ENCODE measurements around the gene SLC9C1. TPM values are rescaled to one million over a fixed set of nuclear protein-coding genes. Genes with fewer than 3 reads are reported as not detected.

SLC9C1 gene
- total RNA-seq, 1 donor from 2014 or later: 0.42 TPM

DNA sequence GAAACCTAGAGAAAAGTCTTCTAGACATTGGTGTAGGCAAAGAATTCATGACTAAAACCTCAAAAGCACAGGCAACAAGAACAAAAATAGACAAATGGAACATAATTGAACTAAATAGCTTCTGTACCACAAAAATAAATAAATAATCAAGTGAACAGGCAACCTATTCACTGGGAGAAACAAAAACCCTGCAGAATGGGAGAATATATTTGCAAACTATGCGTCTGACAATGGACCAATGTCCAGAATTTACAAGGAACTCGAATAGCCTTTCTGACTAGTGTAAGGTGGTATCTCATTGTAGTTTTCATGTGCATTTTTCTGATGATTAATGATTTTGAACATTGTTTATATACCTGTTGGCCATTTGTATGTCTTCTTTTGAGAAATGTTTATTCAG is 124.0 kb downstream of the SLC9C1 start:
- H3K27me3 Mint-ChIP-seq (ENCODE audit: low read depth): no peaks in the 10 kb centered on the region
- peaks cover 8% of the 10 kb centered on the region for H3K9me3 Mint-ChIP-seq
- DNase-seq (ENCODE audit: low read depth, low spot score): no peak
- TF ChIP-seq, protein P1, sequence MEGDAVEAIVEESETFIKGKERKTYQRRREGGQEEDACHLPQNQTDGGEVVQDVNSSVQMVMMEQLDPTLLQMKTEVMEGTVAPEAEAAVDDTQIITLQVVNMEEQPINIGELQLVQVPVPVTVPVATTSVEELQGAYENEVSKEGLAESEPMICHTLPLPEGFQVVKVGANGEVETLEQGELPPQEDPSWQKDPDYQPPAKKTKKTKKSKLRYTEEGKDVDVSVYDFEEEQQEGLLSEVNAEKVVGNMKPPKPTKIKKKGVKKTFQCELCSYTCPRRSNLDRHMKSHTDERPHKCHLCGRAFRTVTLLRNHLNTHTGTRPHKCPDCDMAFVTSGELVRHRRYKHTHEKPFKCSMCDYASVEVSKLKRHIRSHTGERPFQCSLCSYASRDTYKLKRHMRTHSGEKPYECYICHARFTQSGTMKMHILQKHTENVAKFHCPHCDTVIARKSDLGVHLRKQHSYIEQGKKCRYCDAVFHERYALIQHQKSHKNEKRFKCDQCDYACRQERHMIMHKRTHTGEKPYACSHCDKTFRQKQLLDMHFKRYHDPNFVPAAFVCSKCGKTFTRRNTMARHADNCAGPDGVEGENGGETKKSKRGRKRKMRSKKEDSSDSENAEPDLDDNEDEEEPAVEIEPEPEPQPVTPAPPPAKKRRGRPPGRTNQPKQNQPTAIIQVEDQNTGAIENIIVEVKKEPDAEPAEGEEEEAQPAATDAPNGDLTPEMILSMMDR (conservative IDR thresholded peaks at IDR 0.05): no peak
- no peak overlapping the region for H3K27ac Mint-ChIP-seq (ENCODE audit: unreplicated experiment)
- H3K4me3 Mint-ChIP-seq: no peak overlapping the region
- peaks cover 12% of the 10 kb centered on the region for H3K36me3 Mint-ChIP-seq (ENCODE audit: low read depth)
- H3K4me1 Mint-ChIP-seq: peaks cover 17% of the 10 kb centered on the region

DNA sequence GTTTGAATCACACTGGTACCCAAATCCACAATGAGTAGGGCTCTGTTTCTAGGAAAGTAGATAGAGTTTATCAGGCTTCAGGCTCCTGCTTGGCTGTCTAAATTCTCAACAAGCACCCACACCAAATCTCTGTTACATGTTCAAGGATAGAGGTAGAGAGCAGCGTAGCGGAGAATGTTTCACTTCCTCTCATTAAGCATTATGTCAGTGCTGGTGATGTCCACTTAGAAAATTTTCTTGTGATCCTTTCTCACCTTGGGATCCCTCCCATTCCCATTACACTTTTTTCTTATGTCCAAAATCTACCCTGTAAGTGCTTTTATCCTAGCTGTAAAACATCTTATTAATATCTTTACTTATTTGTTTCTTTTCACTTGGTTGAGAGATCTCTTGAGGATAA is 126.3 kb downstream of the SLC9C1 start:
- no peaks in the 10 kb centered on the region for H3K27me3 Mint-ChIP-seq (ENCODE audit: low read depth)
- no peak for DNase-seq (ENCODE audit: low read depth, low spot score)
- no peak overlapping the region for H3K4me3 Mint-ChIP-seq
- TF ChIP-seq, protein P1 (conservative IDR thresholded peaks at IDR 0.05): no peak
- H3K27ac Mint-ChIP-seq (ENCODE audit: unreplicated experiment): no peak overlapping the region
- H3K36me3 Mint-ChIP-seq (ENCODE audit: low read depth): peaks cover 18% of the 10 kb centered on the region
- H3K9me3 Mint-ChIP-seq: peaks cover 11% of the 10 kb centered on the region
- H3K4me1 Mint-ChIP-seq: peaks cover 17% of the 10 kb centered on the region

GRCh38 chr3:112149136-112149535 is 144.9 kb downstream of the SLC9C1 start:
- Mint-ChIP-seq H3K36me3 (ENCODE audit: low read depth) (peaks cover 49% of the 10 kb centered on the region), H3K4me3 (no peak overlapping the region), H3K27me3 (ENCODE audit: low read depth) (no peaks in the 10 kb centered on the region), H3K4me1 (peaks cover 5% of the 10 kb centered on the region), H3K9me3 (peaks cover 18% of the 10 kb centered on the region), H3K27ac (ENCODE audit: unreplicated experiment) (no peak overlapping the region)
- TF ChIP-seq, protein P1 (conservative IDR thresholded peaks at IDR 0.05): no peak
- DNase-seq (ENCODE audit: low read depth, low spot score): no peak

DNA sequence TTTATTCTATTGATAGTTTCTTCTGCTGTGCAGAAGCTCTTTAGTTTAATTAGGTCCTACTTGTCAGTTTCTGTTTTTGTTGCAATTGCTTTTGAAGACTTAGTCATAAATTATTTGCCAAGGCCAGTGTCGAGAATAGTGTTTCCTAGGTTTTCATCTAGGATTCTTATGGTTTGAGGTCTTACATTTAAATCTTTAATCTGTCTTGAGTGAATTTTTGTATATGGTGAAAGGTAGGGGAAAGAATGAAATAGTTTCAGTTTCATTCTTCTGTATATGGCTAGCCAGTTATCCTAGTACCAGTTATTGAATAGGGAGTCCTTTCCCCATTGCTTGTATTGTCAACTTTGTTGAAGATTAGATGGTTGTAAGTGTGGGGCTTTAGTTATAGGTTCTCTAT is 150.3 kb downstream of the SLC9C1 start:
- Mint-ChIP-seq H3K27me3 (ENCODE audit: low read depth) (no peaks in the 10 kb centered on the region), H3K9me3 (peaks cover 24% of the 10 kb centered on the region), H3K4me3 (no peak overlapping the region), H3K4me1 (peaks cover 5% of the 10 kb centered on the region), H3K36me3 (ENCODE audit: low read depth) (peaks cover 40% of the 10 kb centered on the region), H3K27ac (ENCODE audit: unreplicated experiment) (no peak overlapping the region)
- DNase-seq (ENCODE audit: low read depth, low spot score): no peak
- TF ChIP-seq, protein P1 (conservative IDR thresholded peaks at IDR 0.05): no peak

- Mint-ChIP-seq H3K9me3 (peaks cover 24% of the 10 kb centered on the region), H3K4me3 (no peak overlapping the region), H3K36me3 (ENCODE audit: low read depth) (peaks cover 40% of the 10 kb centered on the region), H3K27ac (ENCODE audit: unreplicated experiment) (no peak overlapping the region), H3K4me1 (peaks cover 5% of the 10 kb centered on the region), H3K27me3 (ENCODE audit: low read depth) (no peaks in the 10 kb centered on the region)
- TF ChIP-seq, protein P1 (conservative IDR thresholded peaks at IDR 0.05): no peak
- no peak for DNase-seq (ENCODE audit: low read depth, low spot score)
These were observed 150.8 kb downstream of the SLC9C1 start for GRCh38 chr3:112143251-112143650.

- Mint-ChIP-seq H3K4me3 (no peak overlapping the region), H3K27me3 (ENCODE audit: low read depth) (no peaks in the 10 kb centered on the region), H3K36me3 (ENCODE audit: low read depth) (peaks cover 24% of the 10 kb centered on the region), H3K27ac (ENCODE audit: unreplicated experiment) (no peak overlapping the region), H3K9me3 (peaks cover 15% of the 10 kb centered on the region), H3K4me1 (peaks cover 23% of the 10 kb centered on the region)
- no peak for DNase-seq (ENCODE audit: low read depth, low spot score)
- TF ChIP-seq, protein P1 (conservative IDR thresholded peaks at IDR 0.05): no peak
These were observed 152.7 kb downstream of the SLC9C1 start for GRCh38 chr3:112141293-112141692.

Data from neural crest cell (in vitro differentiated cells).